Measurements from ENCODE around the gene CCT8. TPM values are rescaled to one million over a fixed set of nuclear protein-coding genes. Genes with fewer than 3 reads are reported as not detected.

The CCT8 gene
- total RNA-seq, 1 donor from 2014 or later = 223 TPM

- peak in 1 of 2 donors; percentile 55 for DNase-seq (ENCODE audit: low read depth in 2 of 2)
Observed at GRCh38 chr21:29077651-29078090, 4.2 kb upstream of the CCT8 start.

DNA sequence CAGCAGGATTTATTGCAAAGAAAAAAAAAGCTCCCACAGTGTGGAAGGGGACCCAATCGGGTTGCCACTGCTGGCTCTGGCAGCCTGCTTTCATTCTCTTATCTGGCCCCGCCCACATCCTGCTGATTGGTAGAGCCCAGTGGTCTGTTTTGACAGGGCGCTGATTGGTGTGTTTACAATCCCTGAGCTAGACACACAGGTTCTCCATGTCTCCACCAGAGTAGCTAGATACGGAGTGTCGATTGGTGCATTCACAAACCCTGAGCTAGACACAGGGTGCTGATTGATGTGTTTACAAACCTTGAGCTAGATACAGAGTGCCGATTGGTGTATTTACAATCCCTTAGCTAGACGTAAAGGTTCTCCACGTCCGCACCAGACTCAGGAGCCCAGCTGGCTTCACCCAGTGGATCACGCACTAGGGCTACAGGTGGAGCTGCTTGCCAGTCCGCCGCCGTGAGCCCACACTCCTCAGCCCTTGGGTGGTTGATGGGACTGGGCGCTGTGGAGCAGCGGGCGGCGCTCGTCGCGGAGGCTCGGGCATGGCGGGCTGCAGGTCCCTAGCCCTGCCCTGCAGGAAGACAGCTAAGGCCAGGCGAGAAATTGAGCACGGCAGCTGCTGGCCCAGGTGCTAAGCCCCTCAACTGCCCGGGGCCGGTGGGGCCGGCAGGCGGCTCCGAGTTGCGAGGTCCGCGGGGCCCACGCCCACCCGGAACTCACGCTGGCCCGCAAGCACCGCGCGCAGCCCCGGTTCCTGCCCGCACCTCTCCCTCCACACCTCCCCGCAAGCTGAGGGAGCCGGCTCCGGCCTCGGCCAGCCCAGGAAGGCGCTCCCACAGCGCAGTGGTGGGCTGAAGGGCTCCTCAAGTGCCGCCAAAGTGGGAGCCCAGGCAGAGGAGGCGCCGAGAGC is 3.5 kb upstream of the CCT8 start:
- peak; percentile 43 to 56 for DNase-seq (ENCODE audit: low read depth in 2 of 2)

DNA sequence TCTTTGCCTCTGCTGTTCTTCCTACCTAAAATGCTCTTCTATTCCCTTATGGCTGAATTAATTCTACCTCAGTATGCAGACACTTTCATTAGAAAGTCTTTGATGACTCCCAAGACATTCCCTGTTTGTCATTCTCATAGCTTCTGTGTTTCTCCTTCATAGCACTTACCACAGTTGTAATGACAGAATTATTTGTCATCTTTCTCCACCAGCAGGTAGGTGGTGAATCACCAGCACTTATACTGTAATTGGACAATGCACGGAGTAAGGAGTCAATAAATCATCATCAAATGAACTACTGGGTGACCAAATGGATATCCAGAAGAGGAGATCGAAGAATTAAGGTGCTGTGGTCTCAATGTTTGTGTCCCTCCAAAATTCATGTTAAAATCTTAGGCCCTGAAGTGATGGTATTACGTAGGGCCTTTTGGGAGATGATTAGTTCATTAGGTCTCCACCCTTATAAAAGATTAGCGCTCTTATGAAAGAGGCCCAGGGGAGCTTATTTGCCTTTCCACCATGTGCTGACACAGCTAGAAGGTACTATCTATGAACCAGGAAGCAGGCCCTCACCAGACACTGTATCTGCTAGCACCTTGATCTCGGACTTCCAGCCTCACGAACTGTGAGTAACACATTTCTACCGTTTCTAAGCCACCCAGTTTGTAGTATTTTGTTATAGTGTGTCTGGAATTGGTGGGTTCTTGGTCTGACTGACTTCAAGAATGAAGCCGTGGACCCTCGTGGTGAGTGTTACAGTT is 2.4 kb upstream of the CCT8 start:
- DNase-seq (ENCODE audit: low read depth in 2 of 2) = no peak

DNA sequence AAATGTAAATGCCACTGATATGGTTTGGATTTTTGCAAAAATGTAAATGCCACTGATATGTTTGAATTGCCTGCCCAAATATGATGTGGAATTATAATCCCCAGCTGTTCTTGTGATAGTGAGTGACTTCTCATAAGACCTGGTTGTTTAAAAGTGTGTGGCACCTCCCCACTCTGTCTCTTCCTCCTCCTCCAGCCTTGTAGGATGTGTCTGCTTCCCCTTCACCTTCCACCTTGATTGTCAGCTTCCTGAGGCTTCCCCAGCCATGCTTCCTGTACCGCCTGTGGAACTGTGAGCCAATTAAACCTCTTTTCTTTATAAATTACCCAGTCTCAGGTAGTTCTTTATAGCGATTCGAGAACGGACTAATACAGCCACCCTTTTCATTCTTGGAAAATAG is 1.3 kb upstream of the CCT8 start:
- no peak for DNase-seq (ENCODE audit: low read depth in 2 of 2)

DNA sequence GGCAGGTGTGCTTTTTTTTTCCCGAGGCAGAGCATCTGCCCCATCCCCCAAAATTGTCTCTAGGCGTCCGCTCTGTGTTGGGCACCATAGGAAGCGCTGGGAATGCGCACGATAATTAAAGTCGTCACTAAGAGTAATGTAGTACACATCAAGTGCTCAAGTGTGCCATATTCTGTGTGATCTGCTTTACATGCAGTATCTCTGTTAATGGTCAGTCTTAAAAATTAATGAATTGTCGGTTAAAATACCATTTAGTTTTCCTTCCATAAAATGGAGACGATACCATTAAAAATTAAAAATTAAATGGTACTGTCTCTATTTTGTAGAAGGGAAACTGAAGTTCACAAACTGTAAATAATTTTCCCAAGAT is 544 bp upstream of the CCT8 start:
- DNase-seq (ENCODE audit: low read depth in 2 of 2) = no peak

DNA sequence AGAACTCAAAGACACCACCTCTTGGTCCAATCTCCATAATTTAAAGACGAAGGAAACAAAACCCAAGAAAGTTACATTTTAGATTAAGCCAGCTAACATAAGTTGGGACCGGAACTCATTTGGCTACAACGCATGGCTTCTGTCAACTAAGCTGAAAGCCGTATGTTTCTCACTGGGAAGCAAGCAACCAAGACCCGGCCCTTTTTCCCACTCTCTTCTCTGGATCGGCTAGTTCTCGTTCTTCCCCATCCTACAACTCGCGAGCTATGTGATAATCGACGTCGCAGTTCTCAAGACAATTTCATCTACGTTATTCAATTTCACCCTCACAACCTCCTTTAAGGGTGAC is 601 bp downstream of the CCT8 start:
- DNase-seq (ENCODE audit: low read depth in 2 of 2) = peak in 1 of 2 donors; percentile 53

GRCh38 chr21:29064850-29065481 is 8.5 kb downstream of the CCT8 start:
- DNase-seq (ENCODE audit: low read depth in 2 of 2) = no peak

GRCh38 chr21:29056538-29057050 is 16.9 kb downstream of the CCT8 start:
- DNase-seq (ENCODE audit: low read depth in 2 of 2) = no peak

DNA sequence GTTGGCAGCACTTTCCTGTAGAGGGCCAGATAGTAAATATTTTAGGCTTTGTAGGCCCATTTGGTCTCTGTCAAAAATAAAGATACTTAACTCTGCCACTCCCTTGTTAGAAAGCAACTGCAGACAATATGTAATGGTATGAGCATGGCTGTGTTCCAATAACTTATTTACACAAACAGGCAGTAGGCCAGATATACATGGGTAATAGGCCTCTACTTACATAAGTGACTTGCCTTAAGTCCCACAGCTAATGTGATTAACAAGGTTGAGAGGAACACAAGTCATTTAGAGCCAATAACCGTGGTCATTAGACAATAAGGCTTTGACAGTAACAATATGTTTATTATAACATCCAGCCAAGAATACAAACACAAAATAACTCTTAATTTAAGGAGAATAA is 17.4 kb downstream of the CCT8 start:
- DNase-seq (ENCODE audit: low read depth in 2 of 2) = no peak

GRCh38 chr21:29055080-29055479 is 18.4 kb downstream of the CCT8 start:
- DNase-seq (ENCODE audit: low read depth in 2 of 2) = no peak

DNA sequence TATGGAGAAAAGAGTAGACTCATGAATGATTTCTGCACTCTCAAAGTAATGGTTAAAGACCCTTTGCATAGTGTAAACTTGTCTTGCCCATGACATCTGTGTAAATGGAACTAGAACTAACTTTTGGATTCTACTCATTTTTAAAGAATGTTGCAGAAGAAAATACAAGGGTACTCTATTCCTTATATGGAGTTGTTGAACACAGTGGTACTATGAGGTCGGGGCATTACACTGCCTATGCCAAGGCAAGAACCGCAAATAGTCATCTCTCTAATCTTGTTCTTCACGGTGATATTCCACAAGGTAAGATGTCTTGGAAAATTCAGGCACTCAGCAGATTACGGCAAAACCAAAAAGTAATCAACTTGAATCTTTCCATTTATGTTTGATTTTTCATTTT is 19.8 kb downstream of the CCT8 start:
- no peak for DNase-seq (ENCODE audit: low read depth in 2 of 2)

DNA sequence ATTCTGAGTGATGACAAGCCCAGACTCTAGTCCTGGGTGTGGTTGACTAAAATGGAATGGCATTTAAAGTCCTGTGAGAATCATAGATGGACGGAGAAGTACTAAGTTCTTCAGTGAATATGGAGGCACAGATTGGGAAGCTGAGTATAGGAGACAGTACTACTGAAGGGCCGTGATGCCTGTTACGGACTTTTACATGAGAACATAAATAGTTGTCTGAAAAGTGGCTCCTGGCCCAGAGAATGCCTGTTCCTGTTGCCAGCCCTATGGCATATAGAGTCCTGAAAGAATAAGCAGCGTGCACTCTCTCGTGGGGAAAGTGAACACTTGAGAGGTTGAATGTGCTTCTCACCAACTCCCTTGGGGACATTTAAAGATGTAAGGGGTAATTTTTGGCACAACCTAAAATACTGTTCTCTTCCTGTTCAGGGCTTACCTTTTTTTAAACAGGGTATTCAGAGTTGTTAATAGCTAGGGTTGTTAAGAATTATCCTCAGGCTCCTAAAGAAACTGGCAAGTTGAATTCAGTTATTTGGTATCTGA is 20.4 kb downstream of the CCT8 start:
- DNase-seq (ENCODE audit: low read depth in 2 of 2) = no peak

DNA sequence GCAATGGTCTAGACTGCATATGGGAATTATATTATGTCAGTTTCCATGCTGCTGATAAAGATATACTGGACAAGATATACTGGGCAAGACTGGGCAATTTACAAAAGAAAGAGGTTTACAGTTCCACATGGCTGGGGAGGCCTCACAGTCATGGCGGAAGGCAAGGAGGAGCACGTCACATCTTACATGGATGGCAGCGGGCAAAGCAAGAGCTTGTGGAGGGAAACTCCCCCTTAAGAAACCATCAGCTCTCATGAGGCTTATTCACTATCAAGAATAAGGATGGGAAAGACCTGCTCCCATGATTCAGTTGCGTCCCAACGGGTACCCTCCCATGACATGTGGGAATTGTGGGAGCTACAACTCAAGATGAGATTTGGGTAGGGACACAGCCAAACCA is 21.2 kb downstream of the CCT8 start:
- no peak for DNase-seq (ENCODE audit: low read depth in 2 of 2)

- no peak for DNase-seq (ENCODE audit: low read depth in 2 of 2)
Observed at GRCh38 chr21:29034678-29035077, 38.8 kb downstream of the CCT8 start.

DNA sequence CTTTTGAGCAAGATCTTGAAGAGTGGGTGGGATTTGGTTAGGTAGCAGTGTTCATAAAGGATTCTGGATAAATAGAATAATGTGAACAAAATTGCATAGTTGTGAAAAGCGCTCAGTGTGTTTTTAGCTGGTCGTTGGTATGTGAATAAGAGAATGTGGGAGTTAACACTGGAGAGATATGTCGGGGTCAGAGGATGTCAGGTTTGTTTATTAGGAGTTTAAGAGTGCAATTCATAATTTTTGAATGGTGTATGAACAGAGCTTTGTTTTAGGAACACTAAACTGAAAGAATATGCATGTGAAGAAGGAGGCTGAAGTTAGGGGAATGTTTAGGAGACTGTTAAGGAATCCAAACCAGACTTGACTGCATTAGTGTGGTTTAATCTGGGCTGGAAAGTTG is 39.6 kb downstream of the CCT8 start:
- no peak for DNase-seq (ENCODE audit: low read depth in 2 of 2)

GRCh38 chr21:29033301-29033700 is 40.1 kb downstream of the CCT8 start:
- no peak for DNase-seq (ENCODE audit: low read depth in 2 of 2)

DNA sequence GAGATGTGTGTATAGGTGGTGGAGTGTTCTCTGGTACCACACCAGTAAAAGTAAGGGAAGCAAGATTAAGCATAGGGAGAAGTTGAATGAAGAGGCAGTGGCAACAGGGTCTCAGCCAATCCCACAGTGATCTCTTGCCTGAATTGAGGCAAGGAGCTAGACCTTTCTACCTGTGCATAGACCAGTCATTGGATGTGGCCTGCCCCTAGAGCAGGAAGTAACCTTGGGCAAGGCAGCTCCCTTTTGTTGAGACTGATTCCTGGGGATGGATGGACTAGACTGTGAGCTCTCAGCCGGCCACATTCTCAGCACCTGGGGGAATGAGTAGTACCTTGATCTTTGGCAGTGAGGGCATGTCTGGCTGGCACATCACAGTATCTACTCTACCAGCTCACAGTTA is 42.5 kb downstream of the CCT8 start:
- no peak for DNase-seq (ENCODE audit: low read depth in 2 of 2)

DNA sequence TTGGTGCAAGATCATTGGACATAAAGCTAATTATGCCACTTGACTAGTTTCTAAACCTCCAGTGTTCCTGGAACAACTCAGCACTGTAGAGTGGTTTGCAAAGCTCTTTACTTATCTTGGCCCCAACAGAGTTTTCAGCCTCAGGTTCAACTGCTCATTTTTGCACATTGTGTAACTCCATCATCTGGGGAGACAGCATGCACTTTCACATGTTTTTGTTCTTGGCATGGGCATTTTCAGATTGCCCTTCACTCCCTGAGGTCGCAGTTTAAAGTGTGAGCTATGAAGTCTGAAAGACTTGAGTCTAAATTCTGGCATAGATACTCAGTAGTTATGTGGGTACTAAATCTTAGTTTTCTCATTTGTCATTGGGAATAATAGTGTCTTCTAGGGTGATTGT is 43.9 kb downstream of the CCT8 start:
- DNase-seq (ENCODE audit: low read depth in 2 of 2) = no peak

GRCh38 chr21:29025328-29025713 is 48.1 kb downstream of the CCT8 start:
- peak; percentile 16 to 67 for DNase-seq (ENCODE audit: low read depth in 2 of 2)

DNA sequence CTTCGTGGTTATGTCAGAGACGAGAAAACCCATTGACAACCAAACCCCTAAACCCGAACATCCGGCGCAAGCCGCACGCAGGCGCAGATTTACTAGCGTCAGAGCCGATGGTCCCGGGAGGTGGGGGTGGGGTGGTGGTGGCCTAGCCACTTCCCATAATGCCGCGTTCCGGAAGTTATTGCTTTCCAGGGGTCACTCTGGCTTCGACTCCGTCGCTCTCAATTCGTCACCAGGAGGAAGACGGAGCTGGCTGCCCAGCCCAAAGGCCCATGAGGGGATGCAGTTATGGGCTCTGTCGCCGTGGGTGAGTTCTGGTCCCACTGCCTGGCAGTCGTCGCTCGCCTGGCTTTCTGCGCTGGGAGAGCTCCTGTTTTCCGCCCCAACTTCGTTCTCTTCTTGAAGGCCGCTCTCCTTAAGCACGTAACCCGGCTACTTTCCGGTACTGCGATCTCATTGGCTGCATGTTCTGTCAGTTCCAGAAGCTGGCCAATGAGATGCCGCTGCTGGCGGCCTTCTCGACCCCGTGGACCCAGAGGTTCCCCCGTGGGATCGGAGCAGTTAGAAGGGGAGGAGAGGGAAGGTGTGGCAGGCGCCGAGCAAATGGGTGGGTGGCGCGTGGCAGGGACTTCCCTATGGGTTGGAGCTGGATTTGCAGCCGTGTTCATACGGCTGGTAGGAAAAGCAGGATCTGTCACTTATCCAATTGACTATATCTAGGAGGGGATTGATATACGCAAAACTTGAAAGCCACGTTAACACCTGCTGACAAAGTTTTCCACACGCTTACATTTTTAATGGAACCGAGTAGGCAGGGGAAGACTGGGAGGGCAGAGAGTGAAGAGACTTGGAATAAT is 48.7 kb downstream of the CCT8 start, which contains the start of gene USP16:
Gene USP16 (plus strand): TSS at position 195 of the 854 bp plus-strand sequence. CDS start 3,246 bp downstream, outside the sequence.
- peak; percentile 99 to 100 for DNase-seq (ENCODE audit: low read depth in 2 of 2)

- DNase-seq (ENCODE audit: low read depth in 2 of 2) = no peak
Observed at GRCh38 chr21:29022166-29022565, 51.3 kb downstream of the CCT8 start.
